HepG2 (cell line): ENCODE results near the gene SHROOM1. TPM values are rescaled to one million over a fixed set of nuclear protein-coding genes. Genes with fewer than 3 reads are reported as not detected.
A peak's percentile ranks its signal among the peaks of the same experiment; 100 is the strongest.

Experiments
- BCL6 ChIP-seq: IDR thresholded peaks from 2 replicates; pipeline ENCODE4 v1.6.1; 2016; ENCODE audit warnings: missing genetic modification reagents, missing compliant biosample characterization
- CEBPB ChIP-seq: IDR thresholded peaks from 2 replicates; pipeline ENCODE4 v1.6.1; 2011; ENCODE audit warnings: low read depth, low read length, improper control_type of control experiment, borderline replicate concordance
- CENPX ChIP-seq: sonication (generic); formaldehyde crosslinking; IDR thresholded peaks from 2 replicates; pipeline ENCODE4 v1.9.0; 2021; ENCODE audit warnings: mild to moderate bottlenecking, missing genetic modification reagents, moderate library complexity
- CHD2 ChIP-seq: IDR thresholded peaks from 2 replicates; pipeline ENCODE4 v1.6.1; 2011; ENCODE audit warnings: low read depth, low read length, improper control_type of control experiment
- CREM ChIP-seq, 2 experiments: sonication (generic) in 1 of 2; formaldehyde crosslinking in 1 of 2; IDR thresholded peaks; 2 replicates each; pipeline versions ENCODE4 v1.4.0 to v1.6.1; 2016 to 2020; ENCODE audit warnings: antibody characterized with exemption in 1 of 2, mild to moderate bottlenecking in 1 of 2, missing genetic modification reagents in 1 of 2
- DMAP1 ChIP-seq: IDR thresholded peaks from 2 replicates; pipeline ENCODE4 v1.6.1; 2016
- GATA4 ChIP-seq: sonication (generic); IDR thresholded peaks from 2 replicates; pipeline ENCODE4 v1.6.1; 2016; ENCODE audit warnings: antibody characterized with exemption, low read depth, borderline replicate concordance
- HMG20A ChIP-seq: IDR thresholded peaks from 2 replicates; pipeline ENCODE4 v1.6.1; 2016; ENCODE audit warnings: borderline replicate concordance
- NFYC ChIP-seq: IDR thresholded peaks from 2 replicates; pipeline ENCODE4 v1.6.1; 2016; ENCODE audit warnings: missing genetic modification reagents, missing compliant biosample characterization
- PRMT3 ChIP-seq: sonication (generic); formaldehyde crosslinking; IDR thresholded peaks from 2 replicates; pipeline ENCODE4 v1.8.1; 2022; ENCODE audit warnings: low read depth, mild to moderate bottlenecking, moderate library complexity, missing genetic modification reagents, borderline replicate concordance
- SMAD1 ChIP-seq: sonication (generic); formaldehyde crosslinking; IDR thresholded peaks from 2 replicates; pipeline ENCODE4 v1.4.0; 2020; ENCODE audit warnings: missing genetic modification reagents, low read depth, mild to moderate bottlenecking, borderline replicate concordance
- TAF1 ChIP-seq: sonication (generic); formaldehyde crosslinking; IDR thresholded peaks from 2 replicates; pipeline ENCODE4 v1.4.0; 2020; ENCODE audit warnings: missing genetic modification reagents
- TCF12 ChIP-seq, 2 experiments: fragments of 450-650 bp in 1 of 2; sonication (generic) in 1 of 2; formaldehyde crosslinking in 1 of 2; IDR thresholded peaks; 2 replicates each; pipeline versions ENCODE4 v1.6.1 to v1.8.0; 2017 to 2022; ENCODE audit warnings: antibody characterized with exemption in 1 of 2, mild to moderate bottlenecking in 1 of 2, missing genetic modification reagents in 1 of 2, moderate library complexity in 1 of 2
- U2AF2 ChIP-seq: fragments of 200-400 bp; formaldehyde crosslinking; IDR thresholded peaks from 2 replicates; pipeline ENCODE4 v1.6.1; 2017; ENCODE audit warnings: low read depth, mild to moderate bottlenecking, low read length
- ZBTB42 ChIP-seq: sonication (generic); formaldehyde crosslinking; IDR thresholded peaks from 2 replicates; pipeline ENCODE4 v1.5.0; 2020; ENCODE audit warnings: mild to moderate bottlenecking, missing genetic modification reagents
- ZBTB8A ChIP-seq: sonication (generic); formaldehyde crosslinking; IDR thresholded peaks from 2 replicates; pipeline ENCODE4 v1.4.0; 2020; ENCODE audit warnings: mild to moderate bottlenecking, low read depth, missing genetic modification reagents, borderline replicate concordance
- ZNF207 ChIP-seq: fragments of 450-650 bp; IDR thresholded peaks from 2 replicates; pipeline ENCODE4 v1.6.1; 2016; ENCODE audit warnings: antibody characterized with exemption, borderline replicate concordance
- ZNF224 ChIP-seq: sonication (generic); formaldehyde crosslinking; IDR thresholded peaks from 2 replicates; pipeline ENCODE4 v1.5.0; 2020; ENCODE audit warnings: mild to moderate bottlenecking, missing genetic modification reagents
- ZNF501 ChIP-seq: sonication (generic); formaldehyde crosslinking; IDR thresholded peaks from 2 replicates; pipeline ENCODE4 v1.5.1; 2020; ENCODE audit warnings: mild to moderate bottlenecking, moderate library complexity, missing genetic modification reagents
- ZNF644 ChIP-seq: IDR thresholded peaks from 2 replicates; pipeline ENCODE4 v1.6.1; 2016; ENCODE audit warnings: low read depth
- ZNF709 ChIP-seq: sonication (generic); formaldehyde crosslinking; IDR thresholded peaks from 2 replicates; pipeline ENCODE4 v1.5.0; 2020; ENCODE audit warnings: mild to moderate bottlenecking, missing genetic modification reagents
- ZNF749 ChIP-seq: sonication (generic); formaldehyde crosslinking; IDR thresholded peaks from 2 replicates; pipeline ENCODE4 v1.8.0; 2022; ENCODE audit warnings: mild to moderate bottlenecking, missing genetic modification reagents, moderate library complexity, borderline replicate concordance
- ZNF777 ChIP-seq: sonication (generic); formaldehyde crosslinking; IDR thresholded peaks from 2 replicates; pipeline ENCODE4 v1.4.0; 2020; ENCODE audit warnings: missing genetic modification reagents
- polyA plus RNA-seq, 8 experiments: library from polyadenylated mRNA; depleted of rRNA in 3 of 8; stranded (reverse) in 7 of 8; unstranded in 1 of 8; fragments of >200 nt; fragmentation: Illumina TruSeq in 4 of 8; extraction: Trizol in 4 of 8; gene quantifications; 2 replicates each; pipeline versions ENCODE4 v1.2.1 to v1.2.3, GENCODE V29; 2011 to 2016; ENCODE audit warnings: low read depth in 4 of 8, missing spikeins in 1 of 8, mixed read lengths in 1 of 8; ENCODE audit not compliant: insufficient read depth in 1 of 8
- total RNA-seq, 5 experiments: library from RNA; depleted of rRNA; stranded (reverse); fragments of >200 nt; fragmentation: Illumina TruSeq; extraction: Trizol; gene quantifications; 2 replicates each; pipeline ENCODE4 v1.2.3, GENCODE V29; 2016; ENCODE audit warnings: low read depth in 1 of 5
- TF ChIP-seq, protein P1 (sequence below): sonication (generic); formaldehyde crosslinking; IDR thresholded peaks from 2 replicates; pipeline ENCODE4 v1.4.0; 2020; ENCODE audit warnings: missing genetic modification reagents
- TF ChIP-seq, protein P2 (sequence below): sonication (generic); formaldehyde crosslinking; IDR thresholded peaks from 2 replicates; pipeline ENCODE4 v1.5.0; 2020; ENCODE audit warnings: missing genetic modification reagents, mild to moderate bottlenecking, borderline replicate concordance
- TF ChIP-seq, protein P3 (sequence below): sonication (generic); formaldehyde crosslinking; IDR thresholded peaks from 2 replicates; pipeline ENCODE4 v1.4.0; 2020; ENCODE audit warnings: mild to moderate bottlenecking, missing genetic modification reagents

SHROOM1 gene
- total and polyA plus RNA-seq, 2 of the 13 experiments (the other 11 are each of a cell fraction or from before 2014, with no cell fraction given), result 18.2 to 25.7 TPM

DNA sequence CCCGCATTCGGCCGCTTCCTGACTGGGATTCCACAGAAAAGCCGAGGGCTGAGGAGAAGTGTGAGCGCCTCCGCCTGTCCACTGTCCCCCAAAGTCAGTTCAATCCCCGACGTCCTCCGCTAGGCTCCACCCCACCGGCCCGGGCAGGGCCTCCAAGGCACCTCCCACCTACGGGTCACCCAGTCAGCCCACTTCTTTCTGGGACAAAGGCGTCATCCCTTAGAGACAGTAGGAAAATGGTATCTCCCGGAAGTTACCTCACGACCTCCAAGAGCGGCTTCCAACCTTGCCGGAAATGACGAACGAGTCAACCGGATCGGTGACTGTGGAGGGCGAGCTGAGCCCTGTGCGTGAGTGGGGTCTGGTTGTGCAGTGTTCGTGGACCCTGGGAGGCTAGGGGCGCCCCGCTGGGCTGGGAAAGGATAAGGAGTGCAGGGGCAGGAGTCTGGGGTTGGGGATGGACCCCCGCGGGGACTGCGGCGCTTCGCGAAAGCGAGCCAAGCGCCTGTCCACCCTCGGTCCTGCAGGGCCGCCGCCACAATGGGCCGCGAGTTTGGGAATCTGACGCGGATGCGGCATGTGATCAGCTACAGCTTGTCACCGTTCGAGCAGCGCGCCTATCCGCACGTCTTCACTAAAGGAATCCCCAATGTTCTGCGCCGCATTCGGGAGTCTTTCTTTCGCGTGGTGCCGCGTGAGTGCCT, 36.0 kb upstream of the SHROOM1 start, which contains the start of the genes GDF9 and UQCRQ (continued):
- TF ChIP-seq ZNF709, result peak; percentile 85; the same call in 1 of the 2 replicates
- TF ChIP-seq, protein P1, sequence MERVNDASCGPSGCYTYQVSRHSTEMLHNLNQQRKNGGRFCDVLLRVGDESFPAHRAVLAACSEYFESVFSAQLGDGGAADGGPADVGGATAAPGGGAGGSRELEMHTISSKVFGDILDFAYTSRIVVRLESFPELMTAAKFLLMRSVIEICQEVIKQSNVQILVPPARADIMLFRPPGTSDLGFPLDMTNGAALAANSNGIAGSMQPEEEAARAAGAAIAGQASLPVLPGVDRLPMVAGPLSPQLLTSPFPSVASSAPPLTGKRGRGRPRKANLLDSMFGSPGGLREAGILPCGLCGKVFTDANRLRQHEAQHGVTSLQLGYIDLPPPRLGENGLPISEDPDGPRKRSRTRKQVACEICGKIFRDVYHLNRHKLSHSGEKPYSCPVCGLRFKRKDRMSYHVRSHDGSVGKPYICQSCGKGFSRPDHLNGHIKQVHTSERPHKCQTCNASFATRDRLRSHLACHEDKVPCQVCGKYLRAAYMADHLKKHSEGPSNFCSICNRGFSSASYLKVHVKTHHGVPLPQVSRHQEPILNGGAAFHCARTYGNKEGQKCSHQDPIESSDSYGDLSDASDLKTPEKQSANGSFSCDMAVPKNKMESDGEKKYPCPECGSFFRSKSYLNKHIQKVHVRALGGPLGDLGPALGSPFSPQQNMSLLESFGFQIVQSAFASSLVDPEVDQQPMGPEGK (CRISPR knock-in tag), result no peak; the same call in none of the 2 replicates
- peak; percentile 79; the same call in 1 of the 2 replicates for TF ChIP-seq ZNF749
- TF ChIP-seq ZNF501 (CRISPR knock-in tag), result peak; percentile 92
- TF ChIP-seq ZNF207, result no peak
- no peak for TF ChIP-seq ZNF644 (CRISPR knock-in tag)
- no peak for TF ChIP-seq BCL6 (CRISPR knock-in tag)
- peak; percentile 81 for TF ChIP-seq DMAP1 (CRISPR knock-in tag)
- TF ChIP-seq U2AF2, result no peak; the same call in 1 of the 2 replicates
- TF ChIP-seq GATA4, result no peak
- TF ChIP-seq NFYC, result peak; percentile 21; the same call in 1 of the 2 replicates
- TF ChIP-seq, protein P2, sequence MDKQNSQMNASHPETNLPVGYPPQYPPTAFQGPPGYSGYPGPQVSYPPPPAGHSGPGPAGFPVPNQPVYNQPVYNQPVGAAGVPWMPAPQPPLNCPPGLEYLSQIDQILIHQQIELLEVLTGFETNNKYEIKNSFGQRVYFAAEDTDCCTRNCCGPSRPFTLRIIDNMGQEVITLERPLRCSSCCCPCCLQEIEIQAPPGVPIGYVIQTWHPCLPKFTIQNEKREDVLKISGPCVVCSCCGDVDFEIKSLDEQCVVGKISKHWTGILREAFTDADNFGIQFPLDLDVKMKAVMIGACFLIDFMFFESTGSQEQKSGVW, result no peak; the same call in 1 of the 2 replicates
- TF ChIP-seq CHD2, result no peak
- no peak for TF ChIP-seq TCF12 (IDR thresholded peaks at IDR 0.05)
- peak; percentile 77; the same call in 1 of the 2 replicates for TF ChIP-seq TCF12 (CRISPR knock-in tag; IDR thresholded peaks at IDR 0.05)
- TF ChIP-seq CREM (IDR thresholded peaks at IDR 0.05), result peak; percentile 97
- TF ChIP-seq CREM (CRISPR knock-in tag; IDR thresholded peaks at IDR 0.05), result peak; percentile 59; the same call in 1 of the 2 replicates
- peak; percentile 84; the same call in 1 of the 2 replicates for TF ChIP-seq ZNF224 (CRISPR knock-in tag)
- TF ChIP-seq HMG20A (CRISPR knock-in tag), result no peak; the same call in 1 of the 2 replicates
- TF ChIP-seq, protein P3, sequence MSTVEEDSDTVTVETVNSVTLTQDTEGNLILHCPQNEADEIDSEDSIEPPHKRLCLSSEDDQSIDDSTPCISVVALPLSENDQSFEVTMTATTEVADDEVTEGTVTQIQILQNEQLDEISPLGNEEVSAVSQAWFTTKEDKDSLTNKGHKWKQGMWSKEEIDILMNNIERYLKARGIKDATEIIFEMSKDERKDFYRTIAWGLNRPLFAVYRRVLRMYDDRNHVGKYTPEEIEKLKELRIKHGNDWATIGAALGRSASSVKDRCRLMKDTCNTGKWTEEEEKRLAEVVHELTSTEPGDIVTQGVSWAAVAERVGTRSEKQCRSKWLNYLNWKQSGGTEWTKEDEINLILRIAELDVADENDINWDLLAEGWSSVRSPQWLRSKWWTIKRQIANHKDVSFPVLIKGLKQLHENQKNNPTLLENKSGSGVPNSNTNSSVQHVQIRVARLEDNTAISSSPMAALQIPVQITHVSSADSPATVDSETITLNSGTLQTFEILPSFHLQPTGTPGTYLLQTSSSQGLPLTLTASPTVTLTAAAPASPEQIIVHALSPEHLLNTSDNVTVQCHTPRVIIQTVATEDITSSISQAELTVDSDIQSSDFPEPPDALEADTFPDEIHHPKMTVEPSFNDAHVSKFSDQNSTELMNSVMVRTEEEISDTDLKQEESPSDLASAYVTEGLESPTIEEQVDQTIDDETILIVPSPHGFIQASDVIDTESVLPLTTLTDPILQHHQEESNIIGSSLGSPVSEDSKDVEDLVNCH (CRISPR knock-in tag), result no peak
- 0 out of 2 replicates have a peak, but pooled peaks have one; percentile 37 for TF ChIP-seq SMAD1 (CRISPR knock-in tag)
- peak; percentile 96 for TF ChIP-seq ZBTB8A (CRISPR knock-in tag)
- no peak for TF ChIP-seq CENPX
- peak; percentile 91 for TF ChIP-seq TAF1 (CRISPR knock-in tag)
- no peak for TF ChIP-seq PRMT3
- TF ChIP-seq ZNF777 (CRISPR knock-in tag), result peak; percentile 94
- peak; percentile 18; the same call in 1 of the 2 replicates for TF ChIP-seq CEBPB
- TF ChIP-seq ZBTB42 (CRISPR knock-in tag), result no peak
